Measurements from ENCODE around the gene NABP1.

Gene NABP1

GRCh38 chr2:191721331-191721730 is 43.4 kb downstream of the NABP1 start:
- no peak overlapping the region for H3K27ac ChIP-seq
- TF ChIP-seq CTCF (conservative IDR thresholded peaks at IDR 0.05) (no peak), ZFX (IDR thresholded peaks at IDR 0.05) (no peak)

GRCh38 chr2:191724015-191724414 is 46.1 kb downstream of the NABP1 start:
- TF ChIP-seq ZFX (IDR thresholded peaks at IDR 0.05) = no peak
- no peak for TF ChIP-seq CTCF (conservative IDR thresholded peaks at IDR 0.05)
- H3K27ac ChIP-seq = no peak overlapping the region

GRCh38 chr2:191728750-191729624 is 51.1 kb downstream of the NABP1 start:
- TF ChIP-seq CTCF (conservative IDR thresholded peaks at IDR 0.05) (peak; percentile 13), ZFX (IDR thresholded peaks at IDR 0.05) (no peak)
- H3K27ac ChIP-seq = no peak overlapping the region

GRCh38 chr2:191730263-191730662 is 52.3 kb downstream of the NABP1 start:
- no peak overlapping the region for H3K27ac ChIP-seq
- no peak for TF ChIP-seq ZFX (IDR thresholded peaks at IDR 0.05)
- no peak for TF ChIP-seq CTCF (conservative IDR thresholded peaks at IDR 0.05)

All from C4-2B (cell line).